Measurements from ENCODE around the gene SLC25A26. TPM values are rescaled to one million over a fixed set of nuclear protein-coding genes. Genes with fewer than 3 reads are reported as not detected.

Gene SLC25A26
- total RNA-seq, 4 donors from 2014 or later: 22.0 to 33.9 (median 27.0) TPM

DNA sequence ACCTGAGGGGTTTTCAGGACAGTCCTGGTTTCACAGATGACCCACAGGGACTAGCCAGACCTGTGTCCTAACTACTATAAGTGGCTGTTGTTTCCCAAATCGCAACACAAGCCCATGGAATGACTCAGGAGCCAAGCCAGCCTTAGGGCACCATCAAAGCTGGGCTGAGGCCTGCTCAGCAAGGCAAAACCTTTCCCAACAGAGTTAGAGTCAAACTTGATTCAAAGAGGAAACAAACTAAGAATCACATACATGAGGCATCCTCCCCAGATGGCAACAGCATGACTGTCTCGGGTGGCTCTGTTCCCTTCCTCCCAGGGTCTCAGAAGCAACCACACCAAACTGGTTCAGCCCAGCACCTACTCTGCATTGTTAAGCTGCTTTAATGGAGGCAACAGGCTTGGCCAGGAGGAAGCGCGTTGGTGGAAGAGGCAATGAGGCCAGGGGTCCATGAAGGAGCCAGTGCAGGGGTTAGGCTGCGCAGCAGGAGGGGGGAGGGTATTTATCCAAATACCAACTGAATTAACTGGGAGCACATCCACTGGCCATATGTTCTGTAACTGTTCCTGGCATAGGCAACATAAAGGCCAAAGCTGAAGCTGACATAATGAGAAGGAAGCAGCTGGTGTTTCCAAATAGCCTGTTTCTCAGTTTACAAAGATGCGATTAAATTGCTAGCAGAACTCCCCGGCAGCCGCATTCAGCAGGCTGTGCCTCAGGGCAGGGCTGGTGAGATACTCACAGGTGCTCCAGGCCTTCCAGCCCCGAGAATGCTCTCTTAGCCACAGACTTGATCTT, 177.6 kb downstream of the SLC25A26 start:
- Histone ChIP-seq H3K4me1 (peaks cover 0 to 74% (median 19%) of the 10 kb centered on the region in 3 donors), H3K4me3 (no peak overlapping the region), H3K27ac (peak overlapping the region in 3 of 4 donors; percentile 7 to 14 (median 8)), H3K9me3 (no peaks in the 10 kb centered on the region), H3K36me3 (peaks cover 0 to 86% of the 10 kb centered on the region in 2 donors), H3K27me3 (no peaks in the 10 kb centered on the region)
- no peak for ATAC-seq
- WGBS, 2 donors (ENCODE audit: low coverage in 1 of 2): 83 to 85% methylated on average over 4 to 7 of the region's 9 CpGs
- TF ChIP-seq CTCF (IDR thresholded peaks at IDR 0.05) (no peak), POLR2A (IDR thresholded peaks at IDR 0.05) (no peak), POLR2AphosphoS5 (IDR thresholded peaks at IDR 0.05) (no peak), EP300 (IDR thresholded peaks at IDR 0.05) (no peak)

GRCh38 chr3:66399529-66400232, 178.9 kb downstream of the SLC25A26 start:
- H3K9me3 ChIP-seq: no peaks in the 10 kb centered on the region
- peaks cover 0 to 75% (median 19%) of the 10 kb centered on the region in 3 donors for H3K4me1 ChIP-seq
- TF ChIP-seq CTCF (IDR thresholded peaks at IDR 0.05): no peak
- no peak for TF ChIP-seq EP300 (IDR thresholded peaks at IDR 0.05)
- no peak overlapping the region for H3K4me3 ChIP-seq
- no peak for ATAC-seq
- peaks cover 0 to 86% of the 10 kb centered on the region in 2 donors for H3K36me3 ChIP-seq
- no peak overlapping the region for H3K27ac ChIP-seq
- H3K27me3 ChIP-seq: no peaks in the 10 kb centered on the region
- 91 to 100% methylated on average over 4 to 7 of the region's 10 CpGs for WGBS, 2 donors (ENCODE audit: low coverage in 1 of 2)

DNA sequence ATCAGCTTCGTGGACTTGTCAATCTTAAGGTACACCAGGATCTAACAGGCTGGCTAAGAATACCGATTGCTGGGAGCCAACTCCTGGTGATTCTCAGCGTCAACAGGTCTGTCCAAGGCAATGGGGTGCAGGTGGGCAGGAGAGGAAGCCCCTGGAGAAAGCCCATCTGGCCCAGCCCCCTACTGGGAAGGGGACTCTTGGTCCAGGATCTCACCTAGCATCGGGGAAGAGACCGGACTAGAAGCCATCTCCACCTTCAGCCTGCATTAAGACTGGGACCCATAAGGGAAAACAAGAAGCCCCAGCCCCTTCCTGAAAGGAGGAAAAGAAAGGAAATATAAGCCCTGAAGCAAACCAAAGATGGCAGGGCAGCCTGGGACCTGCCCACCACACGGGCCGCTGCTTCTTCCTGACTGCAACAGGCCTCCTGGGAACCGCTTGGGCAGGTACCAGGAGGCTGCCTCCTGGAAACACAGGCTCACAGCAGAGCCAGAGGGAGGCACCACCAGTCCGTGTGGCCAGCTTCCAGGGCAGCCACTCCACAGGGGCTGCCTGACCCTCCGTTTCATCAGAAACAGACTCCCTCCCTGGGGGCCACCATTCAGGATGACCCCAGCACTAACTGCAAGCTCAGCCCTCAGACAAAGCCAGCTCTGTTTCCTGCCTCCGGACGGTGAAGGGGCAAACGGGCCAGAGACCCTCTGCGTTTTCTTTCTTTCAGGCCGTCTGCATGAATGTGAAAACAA, 179.8 kb downstream of the SLC25A26 start:
- no peak for ATAC-seq
- H3K4me1 ChIP-seq: peaks cover 0 to 75% (median 26%) of the 10 kb centered on the region in 3 donors
- 65 to 80% methylated on average over 4 to 7 of the region's 15 CpGs for WGBS, 2 donors (ENCODE audit: low coverage in 1 of 2)
- no peak overlapping the region for H3K4me3 ChIP-seq
- peaks cover 0 to 86% of the 10 kb centered on the region in 2 donors for H3K36me3 ChIP-seq
- H3K9me3 ChIP-seq: no peaks in the 10 kb centered on the region
- no peaks in the 10 kb centered on the region for H3K27me3 ChIP-seq
- peak overlapping the region in 2 of 4 donors; percentile 43 to 82 for H3K27ac ChIP-seq
- no peak for TF ChIP-seq EP300 (IDR thresholded peaks at IDR 0.05)
- TF ChIP-seq CTCF (IDR thresholded peaks at IDR 0.05): peak in 1 of 4 experiments; percentile 19

DNA sequence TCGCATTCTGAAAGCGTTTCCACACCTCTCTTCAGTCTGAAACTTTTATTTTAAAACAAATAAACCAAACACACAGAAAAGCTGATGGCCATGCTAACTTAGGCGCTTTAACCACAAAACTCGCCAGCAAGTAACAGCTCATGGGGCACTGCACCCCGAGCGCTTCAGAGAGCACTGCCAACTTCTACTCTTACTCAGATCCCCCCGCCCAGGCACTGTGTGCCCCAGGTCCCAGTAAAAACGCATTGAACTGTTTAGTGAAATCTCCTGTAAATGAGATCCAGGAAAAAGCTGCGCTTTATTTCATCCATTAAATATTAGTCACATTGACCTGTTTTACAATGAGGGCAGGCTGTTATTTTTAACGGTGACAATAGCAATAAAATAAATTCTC, 180.4 kb downstream of the SLC25A26 start:
- peaks cover 0 to 79% (median 32%) of the 10 kb centered on the region in 3 donors for H3K4me1 ChIP-seq
- TF ChIP-seq CTCF (IDR thresholded peaks at IDR 0.05) (no peak), EP300 (IDR thresholded peaks at IDR 0.05) (no peak), POLR2AphosphoS5 (IDR thresholded peaks at IDR 0.05) (no peak), POLR2A (IDR thresholded peaks at IDR 0.05) (no peak)
- H3K27ac ChIP-seq: peak overlapping the region in 2 of 4 donors; percentile 80 to 82
- no peak overlapping the region for H3K4me3 ChIP-seq
- no peaks in the 10 kb centered on the region for H3K9me3 ChIP-seq
- peaks cover 0 to 81% of the 10 kb centered on the region in 2 donors for H3K36me3 ChIP-seq
- ATAC-seq: no peak
- 73 to 77% methylated on average over 9 of the region's 10 CpGs for WGBS, 2 donors (ENCODE audit: low coverage in 1 of 2)
- H3K27me3 ChIP-seq: no peaks in the 10 kb centered on the region

Data from gastroesophageal sphincter (tissue), 4 donors.